GM23338 (cell line): ENCODE data around the gene GATAD2A. TPM values are rescaled to one million over a fixed set of nuclear protein-coding genes. Genes with fewer than 3 reads are reported as not detected.
A peak's percentile ranks its signal among the peaks of the same experiment; 100 is the strongest.

ENCODE experiments used
- ATAC-seq: fragments of 200-7000 bp; cut with Tn5 transposase; 3 replicates; pipeline ENCODE4 v1.9.1; 2020
- DNase-seq: peaks from one replicate; pipeline ENCODE4 v3.0.0-alpha.2; 2015; ENCODE audit warnings: low spot score
- H2AFZ ChIP-seq: fragments of 200-600 bp; sonication (generic); 2 replicates; pipeline ENCODE4 v1.8.0; 2016; ENCODE audit warnings: antibody characterized with exemption, mild to moderate bottlenecking, moderate library complexity
- H3F3A ChIP-seq: fragments of 200-600 bp; sonication (generic); replicated peaks from 2 replicates; pipeline ENCODE4 v1.8.0; 2017; ENCODE audit warnings: antibody characterized with exemption, mixed run types, low read depth
- H3K27ac ChIP-seq: fragments of 200-600 bp; sonication (generic); 2 replicates; pipeline ENCODE4 v1.6.1; 2016; ENCODE audit warnings: low read depth
- H3K27me3 ChIP-seq: fragments of 200-600 bp; sonication (generic); 2 replicates; pipeline ENCODE4 v1.8.0; 2016; ENCODE audit warnings: mild to moderate bottlenecking, mixed run types, moderate library complexity; ENCODE audit not compliant: insufficient read depth
- H3K36me3 ChIP-seq: fragments of 200-600 bp; sonication (generic); 2 replicates; pipeline ENCODE4 v1.8.0; 2016; ENCODE audit warnings: mild to moderate bottlenecking; ENCODE audit not compliant: insufficient read depth
- H3K4me1 ChIP-seq: fragments of 200-600 bp; sonication (generic); 2 replicates; pipeline ENCODE4 v1.8.0; 2016; ENCODE audit warnings: mild to moderate bottlenecking, moderate library complexity; ENCODE audit not compliant: insufficient read depth
- H3K4me2 ChIP-seq: fragments of 200-600 bp; sonication (generic); 2 replicates; pipeline ENCODE4 v1.7.1; 2017; ENCODE audit warnings: mixed run types
- H3K4me3 ChIP-seq: fragments of 200-600 bp; sonication (generic); 2 replicates; pipeline ENCODE4 v1.6.1; 2016; ENCODE audit warnings: mixed run types
- H3K79me2 ChIP-seq: fragments of 200-600 bp; sonication (generic); replicated peaks from 2 replicates; pipeline ENCODE4 v1.8.0; 2017; ENCODE audit warnings: mild to moderate bottlenecking; ENCODE audit not compliant: insufficient read depth
- H3K9me2 ChIP-seq: fragments of 200-600 bp; sonication (generic); 2 replicates; pipeline ENCODE4 v1.8.0; 2017; ENCODE audit not compliant: insufficient read depth
- H4K20me1 ChIP-seq: fragments of 200-600 bp; sonication (generic); replicated peaks from 2 replicates; pipeline ENCODE4 v1.8.0; 2017; ENCODE audit warnings: mild to moderate bottlenecking; ENCODE audit not compliant: insufficient read depth
- H3K27ac Mint-ChIP-seq: 2 replicates; pipeline ENCODE4 v1.8.0; 2020; ENCODE audit warnings: inconsistent platforms, mild to moderate bottlenecking, moderate library complexity, mixed read lengths
- H3K27me3 Mint-ChIP-seq: 3 replicates; pipeline ENCODE4 v1.8.0; 2022; ENCODE audit warnings: low read depth, mild to moderate bottlenecking, moderate library complexity, mixed read lengths, inconsistent platforms; ENCODE audit not compliant: insufficient read depth, poor library complexity
- H3K36me3 Mint-ChIP-seq: 3 replicates; pipeline ENCODE4 v1.8.0; 2021; ENCODE audit warnings: low read depth, mild to moderate bottlenecking, inconsistent platforms, moderate library complexity, mixed read lengths
- H3K4me1 Mint-ChIP-seq: 3 replicates; pipeline ENCODE4 v1.8.0; 2020; ENCODE audit warnings: mild to moderate bottlenecking, inconsistent platforms, mixed read lengths
- H3K4me3 Mint-ChIP-seq: 3 replicates; pipeline ENCODE4 v1.8.0; 2021; ENCODE audit warnings: moderate library complexity, mild to moderate bottlenecking, inconsistent platforms, mixed read lengths
- H3K9me3 Mint-ChIP-seq: 3 replicates; pipeline ENCODE4 v1.8.0; 2020; ENCODE audit warnings: moderate library complexity, mild to moderate bottlenecking, inconsistent platforms, mixed read lengths
- CREB1 ChIP-seq: fragments of 250-450 bp; sonication (Bioruptor Pico); IDR thresholded peaks from 2 replicates; pipeline ENCODE4 v1.5.0; 2020; ENCODE audit warnings: low read depth, mild to moderate bottlenecking, moderate library complexity
- EZH2 ChIP-seq: fragments of 200-600 bp; sonication (generic); IDR thresholded peaks from one replicate; pipeline ENCODE4 v1.8.0; 2017; ENCODE audit warnings: antibody characterized with exemption, mild to moderate bottlenecking, low read depth; ENCODE audit not compliant: unreplicated experiment
- EZH2phosphoT487 ChIP-seq: fragments of 200-600 bp; sonication (generic); IDR thresholded peaks from one replicate; pipeline ENCODE4 v1.8.1; 2018; ENCODE audit warnings: antibody characterized with exemption; ENCODE audit not compliant: unreplicated experiment
- JUNB ChIP-seq: IDR thresholded peaks from one replicate; pipeline ENCODE4 v1.6.1; 2016; ENCODE audit warnings: antibody characterized with exemption; ENCODE audit not compliant: unreplicated experiment
- POLR2AphosphoS5 ChIP-seq: IDR thresholded peaks from 2 replicates; pipeline ENCODE4 v1.6.1; 2016; ENCODE audit warnings: antibody characterized with exemption, low read depth
- ZNF114 ChIP-seq: fragments of 250-450 bp; sonication (Bioruptor Pico); IDR thresholded peaks from 2 replicates; pipeline ENCODE4 v1.5.0; 2020; ENCODE audit warnings: mild to moderate bottlenecking, moderate library complexity
- ZNF331 ChIP-seq: fragments of 250-450 bp; sonication (Bioruptor Pico); IDR thresholded peaks from 2 replicates; pipeline ENCODE4 v1.5.0; 2020; ENCODE audit warnings: low read depth, mild to moderate bottlenecking, moderate library complexity
- polyA plus RNA-seq: library from polyadenylated mRNA; unstranded; fragments of >200 nt; fragmentation: Nextera tagmentation; extraction: Ambion mirVana; gene quantifications from 2 replicates; pipeline ENCODE4 v1.2.1, GENCODE V29; 2016
- total RNA-seq: library from RNA; depleted of rRNA; stranded (reverse); fragments of >200 nt; shearing (Covaris generic); gene quantifications from 2 replicates; pipeline ENCODE4 v1.2.3, GENCODE V29; 2014
- TF ChIP-seq, protein P1 (sequence below): IDR thresholded peaks from 2 replicates; pipeline ENCODE4 v1.6.1; 2016; ENCODE audit warnings: antibody characterized with exemption
- TF ChIP-seq, protein P2 (sequence below), 2 experiments: fragments of 200-600 bp in 1 of 2; sonication (generic) in 1 of 2; conservative IDR thresholded peaks; 2 replicates each; pipeline versions ENCODE4 v1.5.1 to v1.6.1; 2016 to 2017; ENCODE audit warnings: antibody characterized with exemption in 2 of 2, low read depth in 2 of 2, mild to moderate bottlenecking in 2 of 2, moderate library complexity in 1 of 2
- TF ChIP-seq, protein P3 (sequence below): IDR thresholded peaks from one replicate; pipeline ENCODE4 v1.6.1; 2018; ENCODE audit warnings: antibody characterized with exemption; ENCODE audit not compliant: unreplicated experiment

GATAD2A gene
- total and polyA plus RNA-seq, 2 experiments from 2014 or later = 40.0 to 151 TPM

DNA sequence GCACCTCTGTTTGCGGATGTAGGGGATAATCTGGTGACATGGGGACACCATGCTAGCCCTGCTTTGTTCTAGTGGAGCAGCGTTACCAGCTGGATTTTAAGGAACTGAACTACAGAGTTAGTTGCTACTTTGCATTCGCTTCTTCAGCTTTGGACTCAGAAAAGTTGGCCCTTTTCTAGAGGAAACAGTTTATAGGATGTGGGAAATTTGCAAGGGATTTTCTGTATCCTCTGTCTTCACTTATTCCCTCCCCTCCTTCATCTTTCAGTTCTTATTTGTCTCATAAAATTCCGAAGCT is 2.1 kb downstream of the GATAD2A start (continued):
- TF ChIP-seq EZH2 (no peak), EZH2phosphoT487 (no peak), JUNB (no peak), ZNF114 (CRISPR knock-in tag) (no peak), POLR2AphosphoS5 (no peak)
- TF ChIP-seq, protein P1, sequence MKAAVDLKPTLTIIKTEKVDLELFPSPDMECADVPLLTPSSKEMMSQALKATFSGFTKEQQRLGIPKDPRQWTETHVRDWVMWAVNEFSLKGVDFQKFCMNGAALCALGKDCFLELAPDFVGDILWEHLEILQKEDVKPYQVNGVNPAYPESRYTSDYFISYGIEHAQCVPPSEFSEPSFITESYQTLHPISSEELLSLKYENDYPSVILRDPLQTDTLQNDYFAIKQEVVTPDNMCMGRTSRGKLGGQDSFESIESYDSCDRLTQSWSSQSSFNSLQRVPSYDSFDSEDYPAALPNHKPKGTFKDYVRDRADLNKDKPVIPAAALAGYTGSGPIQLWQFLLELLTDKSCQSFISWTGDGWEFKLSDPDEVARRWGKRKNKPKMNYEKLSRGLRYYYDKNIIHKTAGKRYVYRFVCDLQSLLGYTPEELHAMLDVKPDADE = no peak
- TF ChIP-seq, protein P2, sequence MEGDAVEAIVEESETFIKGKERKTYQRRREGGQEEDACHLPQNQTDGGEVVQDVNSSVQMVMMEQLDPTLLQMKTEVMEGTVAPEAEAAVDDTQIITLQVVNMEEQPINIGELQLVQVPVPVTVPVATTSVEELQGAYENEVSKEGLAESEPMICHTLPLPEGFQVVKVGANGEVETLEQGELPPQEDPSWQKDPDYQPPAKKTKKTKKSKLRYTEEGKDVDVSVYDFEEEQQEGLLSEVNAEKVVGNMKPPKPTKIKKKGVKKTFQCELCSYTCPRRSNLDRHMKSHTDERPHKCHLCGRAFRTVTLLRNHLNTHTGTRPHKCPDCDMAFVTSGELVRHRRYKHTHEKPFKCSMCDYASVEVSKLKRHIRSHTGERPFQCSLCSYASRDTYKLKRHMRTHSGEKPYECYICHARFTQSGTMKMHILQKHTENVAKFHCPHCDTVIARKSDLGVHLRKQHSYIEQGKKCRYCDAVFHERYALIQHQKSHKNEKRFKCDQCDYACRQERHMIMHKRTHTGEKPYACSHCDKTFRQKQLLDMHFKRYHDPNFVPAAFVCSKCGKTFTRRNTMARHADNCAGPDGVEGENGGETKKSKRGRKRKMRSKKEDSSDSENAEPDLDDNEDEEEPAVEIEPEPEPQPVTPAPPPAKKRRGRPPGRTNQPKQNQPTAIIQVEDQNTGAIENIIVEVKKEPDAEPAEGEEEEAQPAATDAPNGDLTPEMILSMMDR (conservative IDR thresholded peaks at IDR 0.05; ENCODE audit: low read depth in 2 of 2) = no peak

DNA sequence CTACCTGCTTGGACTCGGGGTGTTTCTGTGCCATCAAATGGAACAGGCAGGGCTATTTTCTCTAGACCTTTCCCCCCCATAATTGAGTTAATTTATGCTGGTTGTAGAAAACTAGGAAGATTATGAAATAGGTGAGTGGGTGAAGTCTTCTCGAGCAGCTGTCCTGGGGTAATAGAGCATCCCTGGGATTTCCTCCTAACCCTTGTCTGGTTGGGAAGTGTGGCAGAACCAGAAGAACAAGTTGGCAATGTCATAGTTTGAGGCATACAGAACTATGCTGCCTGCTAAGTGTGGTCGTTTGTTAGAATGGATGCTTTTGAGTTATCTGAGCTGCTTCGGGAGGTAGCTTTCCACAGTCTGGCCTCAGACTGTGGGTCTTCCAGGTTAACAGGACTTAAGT is 3.7 kb downstream of the GATAD2A start:
- peaks cover 42% of the 10 kb centered on the region for H3K4me1 ChIP-seq
- no peaks in the 10 kb centered on the region for H3K27me3 ChIP-seq
- H3K4me1 Mint-ChIP-seq = peaks cover 50% of the 10 kb centered on the region
- TF ChIP-seq EZH2 (no peak), ZNF114 (CRISPR knock-in tag) (no peak), POLR2AphosphoS5 (no peak), EZH2phosphoT487 (no peak), ZNF331 (CRISPR knock-in tag) (no peak), CREB1 (CRISPR knock-in tag) (no peak), JUNB (no peak)
- TF ChIP-seq, protein P2 (conservative IDR thresholded peaks at IDR 0.05; ENCODE audit: low read depth in 2 of 2) = no peak
- TF ChIP-seq, protein P1 = no peak
- TF ChIP-seq, protein P3, sequence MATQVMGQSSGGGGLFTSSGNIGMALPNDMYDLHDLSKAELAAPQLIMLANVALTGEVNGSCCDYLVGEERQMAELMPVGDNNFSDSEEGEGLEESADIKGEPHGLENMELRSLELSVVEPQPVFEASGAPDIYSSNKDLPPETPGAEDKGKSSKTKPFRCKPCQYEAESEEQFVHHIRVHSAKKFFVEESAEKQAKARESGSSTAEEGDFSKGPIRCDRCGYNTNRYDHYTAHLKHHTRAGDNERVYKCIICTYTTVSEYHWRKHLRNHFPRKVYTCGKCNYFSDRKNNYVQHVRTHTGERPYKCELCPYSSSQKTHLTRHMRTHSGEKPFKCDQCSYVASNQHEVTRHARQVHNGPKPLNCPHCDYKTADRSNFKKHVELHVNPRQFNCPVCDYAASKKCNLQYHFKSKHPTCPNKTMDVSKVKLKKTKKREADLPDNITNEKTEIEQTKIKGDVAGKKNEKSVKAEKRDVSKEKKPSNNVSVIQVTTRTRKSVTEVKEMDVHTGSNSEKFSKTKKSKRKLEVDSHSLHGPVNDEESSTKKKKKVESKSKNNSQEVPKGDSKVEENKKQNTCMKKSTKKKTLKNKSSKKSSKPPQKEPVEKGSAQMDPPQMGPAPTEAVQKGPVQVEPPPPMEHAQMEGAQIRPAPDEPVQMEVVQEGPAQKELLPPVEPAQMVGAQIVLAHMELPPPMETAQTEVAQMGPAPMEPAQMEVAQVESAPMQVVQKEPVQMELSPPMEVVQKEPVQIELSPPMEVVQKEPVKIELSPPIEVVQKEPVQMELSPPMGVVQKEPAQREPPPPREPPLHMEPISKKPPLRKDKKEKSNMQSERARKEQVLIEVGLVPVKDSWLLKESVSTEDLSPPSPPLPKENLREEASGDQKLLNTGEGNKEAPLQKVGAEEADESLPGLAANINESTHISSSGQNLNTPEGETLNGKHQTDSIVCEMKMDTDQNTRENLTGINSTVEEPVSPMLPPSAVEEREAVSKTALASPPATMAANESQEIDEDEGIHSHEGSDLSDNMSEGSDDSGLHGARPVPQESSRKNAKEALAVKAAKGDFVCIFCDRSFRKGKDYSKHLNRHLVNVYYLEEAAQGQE = no peak
- H3K4me3 ChIP-seq = peak overlapping the region; percentile 41
- H3K79me2 ChIP-seq = peaks cover 81% of the 10 kb centered on the region
- peak overlapping the region; percentile 74 for H3K4me2 ChIP-seq
- H3K27ac ChIP-seq = peak overlapping the region; percentile 27
- peaks cover 75% of the 10 kb centered on the region for H4K20me1 ChIP-seq
- H3K4me3 Mint-ChIP-seq = peak overlapping the region; percentile 43
- H3K9me3 Mint-ChIP-seq = no peaks in the 10 kb centered on the region
- peaks cover 21% of the 10 kb centered on the region for H3K36me3 Mint-ChIP-seq
- H3F3A ChIP-seq = peaks cover 24% of the 10 kb centered on the region
- peaks cover 18% of the 10 kb centered on the region for H3K27me3 Mint-ChIP-seq
- no peak overlapping the region for H2AFZ ChIP-seq
- no peak overlapping the region for H3K27ac Mint-ChIP-seq
- H3K36me3 ChIP-seq = no peaks in the 10 kb centered on the region
- no peaks in the 10 kb centered on the region for H3K9me2 ChIP-seq
- no peak for ATAC-seq
- DNase-seq = no peak
